KMS-11 (cell line): ENCODE data around the gene TMEM17.

Experiments
- H2AFZ ChIP-seq: fragments of 200-600 bp; sonication (generic); 2 replicates; pipeline ENCODE4 v1.6.1; 2016; ENCODE audit warnings: antibody characterized with exemption, mixed run types, low read depth
- H3K27ac ChIP-seq: fragments of 200-600 bp; sonication (generic); 2 replicates; pipeline ENCODE4 v1.6.1; 2016; ENCODE audit warnings: mild to moderate bottlenecking, mixed run types
- H3K27me3 ChIP-seq: fragments of 200-600 bp; sonication (generic); 2 replicates; pipeline ENCODE4 v1.6.1; 2017; ENCODE audit warnings: mild to moderate bottlenecking, low read depth, mixed run types, moderate library complexity; ENCODE audit not compliant: insufficient read depth
- H3K36me3 ChIP-seq: fragments of 200-600 bp; sonication (generic); 2 replicates; pipeline ENCODE4 v1.6.1; 2017; ENCODE audit warnings: mild to moderate bottlenecking, mixed run types; ENCODE audit not compliant: insufficient read depth
- H3K4me1 ChIP-seq: fragments of 200-600 bp; sonication (generic); 2 replicates; pipeline ENCODE4 v1.6.1; 2016; ENCODE audit warnings: mild to moderate bottlenecking, low read depth, mixed run types; ENCODE audit not compliant: poor library complexity, severe bottlenecking
- H3K4me2 ChIP-seq: fragments of 200-600 bp; sonication (generic); 2 replicates; pipeline ENCODE4 v1.7.0; 2016; ENCODE audit warnings: mild to moderate bottlenecking, mixed run types
- H3K4me3 ChIP-seq: fragments of 200-600 bp; sonication (generic); IDR thresholded peaks from 2 replicates; pipeline ENCODE4 v1.6.1; 2017; ENCODE audit warnings: low read depth, low read length, mixed read lengths; ENCODE audit not compliant: insufficient read depth
- H3K79me2 ChIP-seq: fragments of 200-600 bp; sonication (generic); 2 replicates; pipeline ENCODE4 v1.6.1; 2016; ENCODE audit warnings: low read depth, mixed run types; ENCODE audit not compliant: insufficient read depth
- H3K9ac ChIP-seq: fragments of 200-600 bp; sonication (generic); 2 replicates; pipeline ENCODE4 v1.6.1; 2016; ENCODE audit warnings: mild to moderate bottlenecking, mixed run types
- H4K20me1 ChIP-seq: fragments of 200-600 bp; sonication (generic); 2 replicates; pipeline ENCODE4 v1.6.1; 2016; ENCODE audit warnings: mild to moderate bottlenecking, mixed run types; ENCODE audit not compliant: insufficient read depth
- CTCF ChIP-seq: fragments of 200-600 bp; sonication (generic); conservative IDR thresholded peaks from 2 replicates; pipeline ENCODE4 v1.6.1; 2017; ENCODE audit warnings: low read depth, mild to moderate bottlenecking, antibody characterized with exemption, low read length, moderate library complexity, mixed read lengths

Gene TMEM17

GRCh38 chr2:62450716-62451191 lies 55.2 kb downstream of the TMEM17 start:
- Histone ChIP-seq H4K20me1 (no peaks in the 10 kb centered on the region), H3K79me2 (no peaks in the 10 kb centered on the region), H3K27me3 (no peaks in the 10 kb centered on the region), H3K36me3 (no peaks in the 10 kb centered on the region), H3K4me2 (no peak overlapping the region), H3K4me1 (no peaks in the 10 kb centered on the region), H3K27ac (no peak overlapping the region), H2AFZ (no peak overlapping the region), H3K9ac (no peak overlapping the region), H3K4me3 (no peak overlapping the region)
- TF ChIP-seq CTCF, result no peak
